Loucy (cell line): ENCODE data around the gene HCST.

ENCODE experiments used
- EZH2phosphoT487 ChIP-seq: fragments of 200-600 bp; IDR thresholded peaks from 2 replicates; pipeline ENCODE4 v1.6.1; 2018; ENCODE audit warnings: antibody characterized with exemption, mild to moderate bottlenecking, moderate library complexity, borderline replicate concordance
- TF ChIP-seq, protein P1 (sequence below): fragments of 200-600 bp; sonication (generic); conservative IDR thresholded peaks from 2 replicates; pipeline ENCODE4 v1.5.1; 2014; ENCODE audit warnings: mild to moderate bottlenecking, antibody characterized with exemption, low read length

DNA sequence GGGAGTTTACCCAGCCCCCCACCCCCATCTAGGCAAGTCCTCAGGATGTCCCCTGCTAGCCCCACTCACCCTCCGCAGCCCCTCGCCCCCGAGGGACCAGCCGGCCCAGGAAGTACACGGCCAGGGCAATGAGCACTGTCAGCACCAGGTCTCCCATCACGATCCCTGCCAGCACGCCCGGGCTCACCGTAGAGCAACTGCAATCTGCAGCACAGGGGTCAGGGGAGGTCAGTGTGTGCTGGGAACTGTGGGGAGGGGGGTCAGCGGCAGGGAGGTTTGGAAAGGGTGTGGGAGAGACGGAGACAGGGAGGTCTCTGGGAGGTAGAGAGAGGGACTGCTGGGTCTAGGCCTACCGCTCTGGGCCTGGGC, 5.0 kb downstream of the HCST start:
- TF ChIP-seq, protein P1, sequence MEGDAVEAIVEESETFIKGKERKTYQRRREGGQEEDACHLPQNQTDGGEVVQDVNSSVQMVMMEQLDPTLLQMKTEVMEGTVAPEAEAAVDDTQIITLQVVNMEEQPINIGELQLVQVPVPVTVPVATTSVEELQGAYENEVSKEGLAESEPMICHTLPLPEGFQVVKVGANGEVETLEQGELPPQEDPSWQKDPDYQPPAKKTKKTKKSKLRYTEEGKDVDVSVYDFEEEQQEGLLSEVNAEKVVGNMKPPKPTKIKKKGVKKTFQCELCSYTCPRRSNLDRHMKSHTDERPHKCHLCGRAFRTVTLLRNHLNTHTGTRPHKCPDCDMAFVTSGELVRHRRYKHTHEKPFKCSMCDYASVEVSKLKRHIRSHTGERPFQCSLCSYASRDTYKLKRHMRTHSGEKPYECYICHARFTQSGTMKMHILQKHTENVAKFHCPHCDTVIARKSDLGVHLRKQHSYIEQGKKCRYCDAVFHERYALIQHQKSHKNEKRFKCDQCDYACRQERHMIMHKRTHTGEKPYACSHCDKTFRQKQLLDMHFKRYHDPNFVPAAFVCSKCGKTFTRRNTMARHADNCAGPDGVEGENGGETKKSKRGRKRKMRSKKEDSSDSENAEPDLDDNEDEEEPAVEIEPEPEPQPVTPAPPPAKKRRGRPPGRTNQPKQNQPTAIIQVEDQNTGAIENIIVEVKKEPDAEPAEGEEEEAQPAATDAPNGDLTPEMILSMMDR, result no peak
- TF ChIP-seq EZH2phosphoT487, result no peak
